B cell (primary cell): ENCODE measurements around the gene GNG3. TPM values are rescaled to one million over a fixed set of nuclear protein-coding genes. Genes with fewer than 3 reads are reported as not detected.

Experiments
- ATAC-seq: fragments of 200-7000 bp; cut with Tn5 transposase; one replicate; pipeline ENCODE4 v1.10.0; 2021; ENCODE audit warnings: low read depth, mild to moderate bottlenecking, moderate number of reproducible peaks, moderate library complexity
- CTCF ChIA-PET: fragments of 350-600 bp; sonication (Branson Sonifier 250); formaldehyde crosslinking; loops from one replicate; lab custom pipeline; 2021; ENCODE audit warnings: antibody characterized with exemption, inconsistent platforms; lab: Charles Lee
- POLR2A ChIA-PET: fragments of 350-600 bp; sonication (Branson Sonifier 250); formaldehyde crosslinking; loops from one replicate; lab custom pipeline; 2021; ENCODE audit warnings: antibody characterized with exemption; lab: Charles Lee
- DNase-seq: peaks from one replicate; pipeline ENCODE4 v3.0.0; 2013
- H2AFZ ChIP-seq: 2 replicates; pipeline ENCODE4 v1.6.1; 2012; ENCODE audit warnings: mild to moderate bottlenecking, low read depth, low read length; ENCODE audit not compliant: insufficient read depth, poor library complexity, severe bottlenecking
- H3K27ac ChIP-seq, 2 donors: 1 replicate in 1 of 2; 2 replicates in 1 of 2; pipeline ENCODE4 v1.5.1; 2012 to 2013; ENCODE audit warnings: low read length in 2 of 2, mild to moderate bottlenecking in 2 of 2, moderate library complexity in 1 of 2
- H3K27me3 ChIP-seq, 4 experiments: fragments of 200-600 bp in 1 of 4; sonication (generic) in 1 of 4; replicated peaks in 1 of 4; 1 replicate in 2 of 4; 2 replicates in 2 of 4; pipeline versions ENCODE4 v1.6.1 to v1.7.0; 2013 to 2016; ENCODE audit warnings: low read length in 3 of 4, mild to moderate bottlenecking in 2 of 4, mixed read lengths in 1 of 4, moderate library complexity in 1 of 4; ENCODE audit not compliant: insufficient read depth in 4 of 4, control insufficient read depth in 3 of 4; ENCODE audit errors: control extremely low read depth in 1 of 4
- H3K36me3 ChIP-seq, 2 experiments: replicated peaks in 1 of 2; 1 replicate in 1 of 2; 2 replicates in 1 of 2; pipeline versions ENCODE4 v1.6.1 to v1.7.1; 2013; ENCODE audit warnings: low read length in 1 of 2; ENCODE audit not compliant: insufficient read depth in 2 of 2, control insufficient read depth in 1 of 2; ENCODE audit errors: control extremely low read depth in 1 of 2, extremely low read depth in 1 of 2
- H3K4me1 ChIP-seq, 2 donors: fragments of 200-600 bp in 1 of 2; sonication (generic) in 1 of 2; 1 replicate in 1 of 2; 2 replicates in 1 of 2; pipeline versions ENCODE4 v1.5.1 to v1.6.1; 2013 to 2017; ENCODE audit warnings: low read length in 2 of 2; ENCODE audit not compliant: control insufficient read depth in 2 of 2, insufficient read depth in 2 of 2
- H3K4me2 ChIP-seq: replicated peaks from 2 replicates; pipeline ENCODE3; 2012; ENCODE audit warnings: mild to moderate bottlenecking, low read depth, low read length; ENCODE audit not compliant: poor library complexity, severe bottlenecking
- H3K4me3 ChIP-seq, 5 experiments: fragments of 200-600 bp in 1 of 5; sonication (generic) in 1 of 5; 1 replicate in 3 of 5; 2 replicates in 2 of 5; pipeline versions ENCODE4 v1.5.1 to v1.7.0; 2011 to 2016; ENCODE audit warnings: low read length in 4 of 5, mild to moderate bottlenecking in 4 of 5, low read depth in 2 of 5, control low read depth in 1 of 5, moderate library complexity in 1 of 5; ENCODE audit not compliant: insufficient read depth in 1 of 5; ENCODE audit errors: control extremely low read depth in 1 of 5, extremely low read depth in 1 of 5
- H3K79me2 ChIP-seq: fragments of 200-600 bp; sonication (generic); one replicate; pipeline ENCODE4 v1.6.0; 2016; ENCODE audit warnings: low read length; ENCODE audit not compliant: control insufficient read depth, insufficient read depth
- H3K9ac ChIP-seq: fragments of 200-600 bp; sonication (generic); 2 replicates; pipeline ENCODE4 v1.6.1; 2017; ENCODE audit warnings: mild to moderate bottlenecking, low read length, moderate library complexity
- H3K9me3 ChIP-seq, 3 donors: one replicate each; pipeline versions ENCODE4 v1.6.1 to v1.7.1; 2013; ENCODE audit warnings: low read length in 2 of 3; ENCODE audit not compliant: control insufficient read depth in 2 of 3, insufficient read depth in 1 of 3; ENCODE audit errors: control extremely low read depth in 1 of 3
- H4K20me1 ChIP-seq: 2 replicates; pipeline ENCODE4 v1.6.0; 2012; ENCODE audit warnings: mild to moderate bottlenecking, low read length; ENCODE audit not compliant: insufficient read depth, control insufficient read depth, poor library complexity, severe bottlenecking
- H3K27ac Mint-ChIP-seq: one replicate; pipeline ENCODE4 v1.8.0; 2021; ENCODE audit warnings: mixed read lengths
- H3K27me3 Mint-ChIP-seq: one replicate; pipeline ENCODE4 v1.8.0; 2021; ENCODE audit warnings: mixed read lengths
- H3K4me1 Mint-ChIP-seq: one replicate; pipeline ENCODE4 v1.8.0; 2021; ENCODE audit warnings: mixed read lengths
- H3K4me3 Mint-ChIP-seq: one replicate; pipeline ENCODE4 v1.8.0; 2021; ENCODE audit warnings: mixed read lengths
- H3K9me3 Mint-ChIP-seq: one replicate; pipeline ENCODE4 v1.8.0; 2022; ENCODE audit warnings: mixed read lengths; ENCODE audit not compliant: insufficient read depth
- CTCF ChIP-seq: fragments of 200-600 bp; IDR thresholded peaks from one replicate; pipeline ENCODE4 v1.8.0; 2022; ENCODE audit warnings: antibody characterized with exemption, mild to moderate bottlenecking
- EZH2 ChIP-seq: IDR thresholded peaks from 2 replicates; pipeline ENCODE4 v1.6.1; 2012; ENCODE audit warnings: borderline replicate concordance, low read depth, mild to moderate bottlenecking, moderate library complexity, low read length; ENCODE audit not compliant: insufficient read depth, poor library complexity, severe bottlenecking
- WGBS: methylation state at CpG from one replicate; pipeline ENCODE4 v1.1.5; 2013; ENCODE audit warnings: missing lambda C conversion rate; ENCODE audit not compliant: insufficient coverage; 5-methylcytosine and 5-hydroxymethylcytosine counted together
- intact Hi-C: fragments of 100-400 bp; cut with micrococcal nuclease; formaldehyde crosslinking; loops from one replicate; pipeline ENCODE4 v1.10.0; 2022
- polyA plus RNA-seq: library from polyadenylated mRNA; depleted of rRNA; stranded (reverse); fragments of >200 nt; gene quantifications from 2 replicates; pipeline ENCODE4 v1.2.3, GENCODE V29; 2012
- total RNA-seq, 2 donors: library from RNA; stranded (reverse); fragments of 120-200 nt in 1 of 2; gene quantifications; 1 replicate in 1 of 2; 2 replicates in 1 of 2; pipeline versions ENCODE4 v1.2.3 to v1.2.4, GENCODE V29; 2013 to 2022

Gene GNG3
- total and polyA plus RNA-seq, 2 donors (not counting 1 experiment from before 2014, with no cell fraction given) = 2.1 to 5.5 TPM

DNA sequence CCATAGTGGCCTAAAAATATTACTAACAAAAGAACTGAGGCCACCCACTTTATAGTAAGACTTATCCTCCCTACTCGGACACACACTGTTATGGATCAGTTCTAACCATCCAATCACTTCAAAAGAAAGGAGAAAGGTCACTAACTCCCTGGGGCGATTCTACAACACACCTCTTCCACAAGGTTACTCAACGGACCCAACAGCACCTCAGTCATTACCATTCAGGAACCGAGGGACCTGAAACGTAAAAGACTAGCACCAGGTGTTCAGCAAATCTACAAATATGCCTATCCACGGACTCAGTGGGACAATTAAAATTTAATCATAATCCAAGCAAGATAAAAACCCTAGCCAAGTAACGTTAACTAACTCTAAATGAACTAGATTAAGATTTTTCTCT, 18.2 kb downstream of the GNG3 start:
- Histone ChIP-seq H3K9me3 (no peaks in the 10 kb centered on the region), H3K4me1 (peaks cover 37 to 41% of the 10 kb centered on the region in 2 donors), H3K9ac (peak overlapping the region; percentile 93), H3K36me3 (peaks cover 7 to 37% of the 10 kb centered on the region in 2 experiments), H3K27ac (peak overlapping the region; percentile 40 to 90), H3K79me2 (peaks cover 83% of the 10 kb centered on the region), H3K27me3 (no peaks in the 10 kb centered on the region), H4K20me1 (peaks cover 55% of the 10 kb centered on the region), H3K4me3 (peak overlapping the region; percentile 94 to 100 (median 99)), H2AFZ (no peak overlapping the region), H3K4me2 (peak overlapping the region; percentile 91)
- ATAC-seq (no peak), DNase-seq (no peak)
- TF ChIP-seq CTCF (no peak), EZH2 (no peak)
- 2% methylated on average over 6 of the region's 7 CpGs for WGBS
- Mint-ChIP-seq H3K4me3 (peak overlapping the region; percentile 95), H3K27me3 (no peaks in the 10 kb centered on the region), H3K27ac (peak overlapping the region; percentile 99), H3K4me1 (peaks cover 56% of the 10 kb centered on the region), H3K9me3 (no peaks in the 10 kb centered on the region)
- CTCF ChIA-PET = interaction anchor here (0.8 to 5.5 kb wide), 2 partner anchors 11 to 61 kb away, joined by 3 to 34 read pairs; partner anchors contain the start of gene TMEM179B
- POLR2A ChIA-PET = interaction anchor here (0.6 to 4.0 kb wide), 7 partner anchors 17 to 156 kb away, joined by 3 to 66 read pairs (median 14); partner anchors contain the start of genes BSCL2, C11orf98, CSKMT and GNG3
- intact Hi-C loops = loop anchor here (2.0 kb wide), 5 partner anchors 55 to 155 kb away; partner anchors contain the start of genes EML3, ROM1, SLC3A2 and STX5
